HCT116 (cell line): Measurements from ENCODE around the gene SRD5A3. TPM values are rescaled to one million over a fixed set of nuclear protein-coding genes. Genes with fewer than 3 reads are reported as not detected.

Source experiments
- ATAC-seq: fragments of 200-7000 bp; cut with Tn5 transposase; 2 replicates; pipeline ENCODE4 v1.9.1; 2020; ENCODE audit warnings: mild to moderate bottlenecking, moderate library complexity
- BruUV-seq: library from RNA; stranded (reverse); fragments of 400-500 nt; replicated peaks from 2 replicates; lab custom pipeline; 2021; lab: Mats Ljungman, UMichigan
- CTCF ChIA-PET: fragments of 300-600 bp; sonication (Branson Sonifier 250); formaldehyde crosslinking; loops from one replicate; lab custom pipeline; 2021; ENCODE audit warnings: antibody characterized with exemption; lab: Charles Lee
- POLR2A ChIA-PET: fragments of 300-600, 350-600 bp; sonication (Branson Sonifier 250); formaldehyde crosslinking; loops from one replicate; lab custom pipeline; 2021; ENCODE audit warnings: antibody characterized with exemption; lab: Charles Lee
- RAD21 ChIA-PET, 2 experiments: fragments of 300-600 bp; sonication (Branson Sonifier 250); formaldehyde crosslinking; loops; one replicate each; lab custom pipeline; 2023; ENCODE audit warnings: low total read pairs in 2 of 2; ENCODE audit not compliant: uncharacterized antibody in 2 of 2, unreplicated experiment in 2 of 2, low non-redundant PET in 1 of 2; lab: Charles Lee
- DNase-seq: peaks from one replicate; pipeline ENCODE4 v3.0.0-alpha.2; 2010; ENCODE audit warnings: low read depth, low spot score
- H2AFZ ChIP-seq: fragments of 200-600 bp; shearing (Covaris generic), sonication (generic); 2 replicates; pipeline ENCODE4 v1.6.1; 2017; ENCODE audit warnings: low read depth, mixed run types, mixed read lengths, antibody characterized with exemption, low read length; ENCODE audit not compliant: poor library complexity, severe bottlenecking
- H3K27ac ChIP-seq: 2 replicates; pipeline ENCODE4 v1.5.1; 2012; ENCODE audit warnings: low read depth, low read length
- H3K27me3 ChIP-seq: fragments of 200-600 bp; sonication (generic); 2 replicates; pipeline ENCODE4 v1.6.1; 2016; ENCODE audit warnings: mixed run types, low read length, mixed read lengths; ENCODE audit not compliant: insufficient read depth
- H3K36me3 ChIP-seq, 2 experiments: fragments of 200-500 bp in 1 of 2; fragments of 200-600 bp in 1 of 2; sonication (Bioruptor generic) in 1 of 2; sonication (generic) in 1 of 2; 2 replicates each; pipeline versions ENCODE4 v1.5.1 to v1.6.1; 2014 to 2016; ENCODE audit warnings: low read length in 2 of 2, inconsistent platforms in 1 of 2, mixed read lengths in 1 of 2, mixed run types in 1 of 2; ENCODE audit not compliant: insufficient read depth in 2 of 2, control insufficient read depth in 1 of 2
- H3K4me1 ChIP-seq, 2 experiments: fragments of 200-600 bp in 1 of 2; sonication (generic) in 1 of 2; 2 replicates each; pipeline versions ENCODE4 v1.5.1 to v1.6.1; 2012 to 2017; ENCODE audit warnings: low read length in 2 of 2, inconsistent platforms in 1 of 2, mild to moderate bottlenecking in 1 of 2, mixed read lengths in 1 of 2, mixed run types in 1 of 2, moderate library complexity in 1 of 2; ENCODE audit not compliant: insufficient read depth in 2 of 2, control insufficient read depth in 1 of 2
- H3K4me2 ChIP-seq: fragments of 200-600 bp; sonication (generic); 2 replicates; pipeline ENCODE4 v1.6.1; 2017; ENCODE audit warnings: mixed run types, low read length, mixed read lengths
- H3K4me3 ChIP-seq, 2 experiments: fragments of 200-600 bp in 1 of 2; sonication (generic) in 1 of 2; replicated peaks in 1 of 2; 2 replicates each; pipeline ENCODE4 v1.5.1; 2011 to 2016; ENCODE audit warnings: low read length in 2 of 2, control low read depth in 1 of 2, low read depth in 1 of 2, mild to moderate bottlenecking in 1 of 2, mixed read lengths in 1 of 2, mixed run types in 1 of 2
- H3K79me2 ChIP-seq: fragments of 200-600 bp; sonication (generic); 2 replicates; pipeline ENCODE4 v1.6.1; 2017; ENCODE audit warnings: mild to moderate bottlenecking, mixed run types, low read length, moderate library complexity, mixed read lengths; ENCODE audit not compliant: insufficient read depth
- H3K9ac ChIP-seq: fragments of 200-600 bp; sonication (generic); 2 replicates; pipeline ENCODE4 v1.6.1; 2016; ENCODE audit warnings: low read length, mixed read lengths
- H3K9me2 ChIP-seq: fragments of 200-600 bp; sonication (generic), shearing (Covaris generic); 2 replicates; pipeline ENCODE4 v1.6.1; 2017; ENCODE audit warnings: mixed run types, mild to moderate bottlenecking, moderate library complexity; ENCODE audit not compliant: insufficient read depth
- H3K9me3 ChIP-seq, 2 experiments: fragments of 200-500 bp in 1 of 2; fragments of 200-600 bp in 1 of 2; sonication (Bioruptor generic) in 1 of 2; sonication (generic) in 1 of 2; 2 replicates each; pipeline ENCODE4 v1.6.1; 2014 to 2017; ENCODE audit warnings: low read length in 2 of 2, mixed read lengths in 2 of 2, inconsistent platforms in 1 of 2, low read depth in 1 of 2, mild to moderate bottlenecking in 1 of 2, mixed run types in 1 of 2, moderate library complexity in 1 of 2; ENCODE audit not compliant: control insufficient read depth in 1 of 2, insufficient read depth in 1 of 2
- H4K20me1 ChIP-seq: fragments of 200-600 bp; sonication (generic), shearing (Covaris generic); 2 replicates; pipeline ENCODE4 v1.6.1; 2017; ENCODE audit warnings: mixed run types, mild to moderate bottlenecking, moderate library complexity; ENCODE audit not compliant: insufficient read depth
- CBX3 ChIP-seq: IDR thresholded peaks from 2 replicates; pipeline ENCODE4 v1.6.1; 2012; ENCODE audit warnings: low read depth
- CEBPB ChIP-seq: IDR thresholded peaks from 2 replicates; pipeline ENCODE4 v1.6.1; 2012; ENCODE audit warnings: low read depth
- EGR1 ChIP-seq: IDR thresholded peaks from 2 replicates; pipeline ENCODE4 v1.6.1; 2012; ENCODE audit warnings: low read depth
- EZH2 ChIP-seq: fragments of 200-600 bp; sonication (generic); IDR thresholded peaks from 2 replicates; pipeline ENCODE4 v1.6.1; 2017; ENCODE audit warnings: antibody characterized with exemption, mixed run types
- EZH2phosphoT487 ChIP-seq: fragments of 200-600 bp; IDR thresholded peaks from 2 replicates; pipeline ENCODE4 v1.6.1; 2018; ENCODE audit warnings: antibody characterized with exemption, borderline replicate concordance
- FOSL1 ChIP-seq: IDR thresholded peaks from 2 replicates; pipeline ENCODE4 v1.6.1; 2012; ENCODE audit warnings: low read depth
- JUND ChIP-seq: IDR thresholded peaks from 2 replicates; pipeline ENCODE4 v1.6.1; 2012
- POLR2A ChIP-seq: IDR thresholded peaks from 2 replicates; pipeline ENCODE4 v1.7.0; 2011; ENCODE audit warnings: borderline replicate concordance; ENCODE audit not compliant: insufficient read depth, insufficient read length; ENCODE audit errors: extremely low read depth
- POLR2AphosphoS5 ChIP-seq: IDR thresholded peaks from 2 replicates; pipeline ENCODE4 v1.6.1; 2011; ENCODE audit warnings: mild to moderate bottlenecking, low read depth, low read length, moderate library complexity
- RAD21 ChIP-seq: IDR thresholded peaks from 2 replicates; pipeline ENCODE4 v1.6.1; 2012; ENCODE audit warnings: low read depth, mild to moderate bottlenecking
- SIN3A ChIP-seq: IDR thresholded peaks from 2 replicates; pipeline ENCODE4 v1.6.1; 2012; ENCODE audit warnings: low read depth
- SRF ChIP-seq: IDR thresholded peaks from 2 replicates; pipeline ENCODE4 v1.6.1; 2012; ENCODE audit warnings: low read depth
- ZBTB33 ChIP-seq: IDR thresholded peaks from 2 replicates; pipeline ENCODE4 v1.6.1; 2011; ENCODE audit warnings: mild to moderate bottlenecking, low read length, moderate library complexity; ENCODE audit not compliant: insufficient replicate concordance; ENCODE audit errors: extremely low read depth
- ZFX ChIP-seq: fragments of 450-650 bp; IDR thresholded peaks from 2 replicates; pipeline ENCODE4 v1.6.1; 2017
- intact Hi-C: fragments of 100-400 bp; cut with micrococcal nuclease; formaldehyde crosslinking; loops from 2 replicates; pipeline ENCODE4 v1.10.0; 2022
- total RNA-seq: library from RNA; stranded (reverse); gene quantifications from one replicate; pipeline ENCODE4 v1.2.1, GENCODE V29; 2021; ENCODE audit not compliant: unreplicated experiment
- TF ChIP-seq, protein P1 (sequence below): IDR thresholded peaks from 2 replicates; pipeline ENCODE4 v1.6.1; 2012; ENCODE audit warnings: low read depth

The SRD5A3 gene
- total RNA-seq, 1 experiment from 2014 or later = 19.9 TPM

DNA sequence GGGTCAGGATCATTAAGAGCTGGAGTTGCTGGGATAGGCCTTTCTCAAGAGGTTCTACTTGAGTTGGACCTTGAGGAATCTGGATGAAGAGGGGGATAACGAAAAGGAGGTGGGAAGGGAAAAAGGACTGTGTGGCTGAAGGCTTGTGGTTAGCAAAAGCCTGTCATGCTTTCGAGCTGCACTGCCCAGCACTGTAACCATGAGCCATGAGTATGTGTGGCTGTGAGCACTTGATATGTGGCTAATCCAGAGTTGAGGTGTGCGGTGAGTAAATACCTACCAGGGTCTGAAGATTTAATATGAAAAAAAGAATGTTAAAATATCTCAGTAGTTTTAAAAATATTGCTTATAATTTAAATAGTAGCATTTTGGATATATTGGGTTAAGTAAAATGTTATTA lies 61.1 kb downstream of the SRD5A3 start:
- Histone ChIP-seq H3K4me2 (no peak overlapping the region), H3K4me3 (no peak overlapping the region), H4K20me1 (peaks cover 17% of the 10 kb centered on the region; the same call in 1 of the 2 replicates), H3K27me3 (no peaks in the 10 kb centered on the region), H3K36me3 (peaks cover 24 to 28% of the 10 kb centered on the region in 2 experiments; a peak in 3 of 4 replicates), H3K9me2 (no peaks in the 10 kb centered on the region), H3K9me3 (no peaks in the 10 kb centered on the region), H3K4me1 (no peaks in the 10 kb centered on the region), H3K79me2 (peaks cover 93% of the 10 kb centered on the region), H3K9ac (no peak overlapping the region), H2AFZ (no peak overlapping the region), H3K27ac (no peak overlapping the region)
- ChIA-PET RAD21 (no interaction called here), POLR2A (no interaction called here), CTCF (no interaction called here)
- no peak for DNase-seq
- intact Hi-C loops = no loop called here
- TF ChIP-seq FOSL1 (no peak), EGR1 (no peak), ZFX (no peak), EZH2phosphoT487 (no peak), EZH2 (no peak), ZBTB33 (no peak), POLR2AphosphoS5 (no peak), CEBPB (no peak), RAD21 (no peak), SRF (no peak), CBX3 (no peak), POLR2A (no peak), SIN3A (no peak), JUND (no peak)
- TF ChIP-seq, protein P1, sequence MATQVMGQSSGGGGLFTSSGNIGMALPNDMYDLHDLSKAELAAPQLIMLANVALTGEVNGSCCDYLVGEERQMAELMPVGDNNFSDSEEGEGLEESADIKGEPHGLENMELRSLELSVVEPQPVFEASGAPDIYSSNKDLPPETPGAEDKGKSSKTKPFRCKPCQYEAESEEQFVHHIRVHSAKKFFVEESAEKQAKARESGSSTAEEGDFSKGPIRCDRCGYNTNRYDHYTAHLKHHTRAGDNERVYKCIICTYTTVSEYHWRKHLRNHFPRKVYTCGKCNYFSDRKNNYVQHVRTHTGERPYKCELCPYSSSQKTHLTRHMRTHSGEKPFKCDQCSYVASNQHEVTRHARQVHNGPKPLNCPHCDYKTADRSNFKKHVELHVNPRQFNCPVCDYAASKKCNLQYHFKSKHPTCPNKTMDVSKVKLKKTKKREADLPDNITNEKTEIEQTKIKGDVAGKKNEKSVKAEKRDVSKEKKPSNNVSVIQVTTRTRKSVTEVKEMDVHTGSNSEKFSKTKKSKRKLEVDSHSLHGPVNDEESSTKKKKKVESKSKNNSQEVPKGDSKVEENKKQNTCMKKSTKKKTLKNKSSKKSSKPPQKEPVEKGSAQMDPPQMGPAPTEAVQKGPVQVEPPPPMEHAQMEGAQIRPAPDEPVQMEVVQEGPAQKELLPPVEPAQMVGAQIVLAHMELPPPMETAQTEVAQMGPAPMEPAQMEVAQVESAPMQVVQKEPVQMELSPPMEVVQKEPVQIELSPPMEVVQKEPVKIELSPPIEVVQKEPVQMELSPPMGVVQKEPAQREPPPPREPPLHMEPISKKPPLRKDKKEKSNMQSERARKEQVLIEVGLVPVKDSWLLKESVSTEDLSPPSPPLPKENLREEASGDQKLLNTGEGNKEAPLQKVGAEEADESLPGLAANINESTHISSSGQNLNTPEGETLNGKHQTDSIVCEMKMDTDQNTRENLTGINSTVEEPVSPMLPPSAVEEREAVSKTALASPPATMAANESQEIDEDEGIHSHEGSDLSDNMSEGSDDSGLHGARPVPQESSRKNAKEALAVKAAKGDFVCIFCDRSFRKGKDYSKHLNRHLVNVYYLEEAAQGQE = no peak
- ATAC-seq = no peak
- no TSS peak for BruUV-seq
